ENCODE results near the gene CRISP3. TPM values are rescaled to one million over a fixed set of nuclear protein-coding genes. Genes with fewer than 3 reads are reported as not detected.

The CRISP3 gene
- total and polyA plus RNA-seq, 2 of the 8 experiments (the other 6 are each of a cell fraction or from before 2014, with no cell fraction given), result not detected

- Histone ChIP-seq H3K4ac (replicated peaks; ENCODE audit: insufficient read length, low read depth, low read length) (no peak overlapping the region), H3K23ac (ENCODE audit: insufficient read length) (no peak overlapping the region), H3K14ac (ENCODE audit: insufficient read length) (no peak overlapping the region), H4K91ac (replicated peaks; ENCODE audit: insufficient read length, low read length) (no peak overlapping the region), H2AFZ (ENCODE audit: low read length) (no peak overlapping the region), H3K79me2 (ENCODE audit: control insufficient read depth in 1 of 2, insufficient read depth in 2 of 2, low read length in 2 of 2) (no peaks in the 10 kb centered on the region), H3K9ac (replicated peaks in 1 of 4; ENCODE audit: extremely low read depth in 1 of 4, low read depth in 3 of 4, low read length in 3 of 4) (no peak overlapping the region), H2BK12ac (ENCODE audit: low read depth, low read length) (no peak overlapping the region), H3K4me3 (ENCODE audit: extremely low read depth in 1 of 4, insufficient read depth in 2 of 4, low read depth in 3 of 4, low read length in 4 of 4) (no peak overlapping the region), H3K36me3 (ENCODE audit: control insufficient read depth in 2 of 4, insufficient read depth in 4 of 4, low read length in 3 of 4) (no peaks in the 10 kb centered on the region), H2BK120ac (replicated peaks; ENCODE audit: low read depth, low read length) (no peak overlapping the region), H3K27ac (ENCODE audit: low read depth, low read length) (no peak overlapping the region), H3K56ac (replicated peaks; ENCODE audit: insufficient read length, low read depth, low read length) (no peak overlapping the region), H2BK5ac (ENCODE audit: low read depth, low read length) (no peak overlapping the region), H3K79me1 (ENCODE audit: low read depth, low read length) (no peaks in the 10 kb centered on the region), H3K23me2 (ENCODE audit: low read depth, low read length) (no peaks in the 10 kb centered on the region), H3K4me2 (ENCODE audit: insufficient read depth in 1 of 2, low read depth in 2 of 2, low read length in 2 of 2) (no peak overlapping the region), H4K8ac (ENCODE audit: extremely low read depth, insufficient read depth, low read length) (no peak overlapping the region), H3K27me3 (replicated peaks in 1 of 4; ENCODE audit: control insufficient read depth in 3 of 4, extremely low read depth in 1 of 4, insufficient read depth in 3 of 4, low read length in 3 of 4) (no peaks in the 10 kb centered on the region), H3K9me3 (ENCODE audit: insufficient read depth in 2 of 2, low read depth in 1 of 2, low read length in 1 of 2) (peaks cover 16 to 24% of the 10 kb centered on the region in 2 experiments), H3K18ac (ENCODE audit: extremely low read depth, low read length) (no peak overlapping the region), H4K5ac (ENCODE audit: insufficient read length, low read depth, low read length) (no peak overlapping the region), H3K4me1 (replicated peaks in 1 of 4; ENCODE audit: control insufficient read depth in 3 of 4, insufficient read depth in 4 of 4, low read length in 3 of 4) (no peaks in the 10 kb centered on the region), H2BK15ac (ENCODE audit: low read length) (no peak overlapping the region), H2BK20ac (ENCODE audit: low read length) (no peak overlapping the region), H4K20me1 (replicated peaks in 1 of 2; ENCODE audit: control insufficient read depth in 1 of 2, insufficient read depth in 2 of 2, low read length in 2 of 2) (no peaks in the 10 kb centered on the region), H2AK5ac (ENCODE audit: low read depth, low read length) (no peak overlapping the region)
- CTCF ChIA-PET (ENCODE audit: partially characterized antibody), result interaction anchor here (0.6 kb wide), 1 partner anchor 28 kb away, joined by 3 read pairs; no protein-coding TSS in a partner anchor
- POLR2A ChIA-PET (ENCODE audit: partially characterized antibody), result no interaction called here
- FAIRE-seq, result no peak
- DNase-seq (ENCODE audit: low read depth in 1 of 2, low spot score in 2 of 2), result no peak
- 93% methylated on average over 7 of the region's 7 CpGs; no CpG with 5 or more reads in 1 of the 2 experiments for WGBS, 2 experiments (ENCODE audit: extremely low coverage in 1 of 2, insufficient coverage in 1 of 2, insufficient read length in 1 of 2, insufficient replicate concordance in 2 of 2, low coverage in 1 of 2, low lambda C conversion rate in 2 of 2, missing lambda C conversion rate in 1 of 2)
- TF ChIP-seq EZH2 (IDR thresholded peaks at IDR 0.05; ENCODE audit: low read depth, low read length, severe bottlenecking), result no peak
- no peak for TF ChIP-seq BRCA1 (IDR thresholded peaks at IDR 0.05; ENCODE audit: low read depth, low read length)
- TF ChIP-seq SRF (IDR thresholded peaks at IDR 0.05; ENCODE audit: low read depth, low read length), result no peak
- no peak for TF ChIP-seq KDM1A (IDR thresholded peaks at IDR 0.05; ENCODE audit: borderline replicate concordance, low read length)
- TF ChIP-seq, protein P1, sequence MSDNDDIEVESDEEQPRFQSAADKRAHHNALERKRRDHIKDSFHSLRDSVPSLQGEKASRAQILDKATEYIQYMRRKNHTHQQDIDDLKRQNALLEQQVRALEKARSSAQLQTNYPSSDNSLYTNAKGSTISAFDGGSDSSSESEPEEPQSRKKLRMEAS (IDR thresholded peaks at IDR 0.05), result no peak
- no peak for TF ChIP-seq KDM5A (IDR thresholded peaks at IDR 0.05; ENCODE audit: low read length)
- TF ChIP-seq KDM4A (IDR thresholded peaks at IDR 0.05; ENCODE audit: low read depth, low read length, severe bottlenecking), result no peak
- TF ChIP-seq GTF2F1 (IDR thresholded peaks at IDR 0.05; ENCODE audit: borderline replicate concordance, low read depth, low read length), result no peak
- TF ChIP-seq SIRT6 (IDR thresholded peaks at IDR 0.05; ENCODE audit: low read length), result no peak
- TF ChIP-seq RBBP5 (IDR thresholded peaks at IDR 0.05; ENCODE audit: borderline replicate concordance, low read depth, low read length), result no peak
- TF ChIP-seq SP4 (IDR thresholded peaks at IDR 0.05; ENCODE audit: low read length), result no peak
- no peak for TF ChIP-seq FOSL1 (IDR thresholded peaks at IDR 0.05; ENCODE audit: insufficient read depth, low read depth, low read length)
- no peak for TF ChIP-seq EP300 (IDR thresholded peaks at IDR 0.05; ENCODE audit: borderline replicate concordance in 1 of 2, low read depth in 2 of 2, low read length in 2 of 2)
- TF ChIP-seq CREB1 (IDR thresholded peaks at IDR 0.05), result no peak
- TF ChIP-seq HDAC6 (IDR thresholded peaks at IDR 0.05; ENCODE audit: low read depth, low read length), result no peak
- TF ChIP-seq CEBPB (IDR thresholded peaks at IDR 0.05; ENCODE audit: low read depth, low read length), result no peak
Observed at GRCh38 chr6:49720372-49720771, 23.8 kb downstream of the CRISP3 start.

Measured in H1 (cell line).